Stimulated activated CD4-positive, alpha-beta T cell treated with anti-CD3 and anti-CD28 coated beads, Interleukin-2, amount 100 ng/mL, for 24 hours (primary cell): ENCODE measurements around the gene VAPA.

Source experiments
- DNase-seq, 2 donors: peaks; one replicate each; pipeline ENCODE4 v3.0.0-alpha.2; 2020

The VAPA gene

DNA sequence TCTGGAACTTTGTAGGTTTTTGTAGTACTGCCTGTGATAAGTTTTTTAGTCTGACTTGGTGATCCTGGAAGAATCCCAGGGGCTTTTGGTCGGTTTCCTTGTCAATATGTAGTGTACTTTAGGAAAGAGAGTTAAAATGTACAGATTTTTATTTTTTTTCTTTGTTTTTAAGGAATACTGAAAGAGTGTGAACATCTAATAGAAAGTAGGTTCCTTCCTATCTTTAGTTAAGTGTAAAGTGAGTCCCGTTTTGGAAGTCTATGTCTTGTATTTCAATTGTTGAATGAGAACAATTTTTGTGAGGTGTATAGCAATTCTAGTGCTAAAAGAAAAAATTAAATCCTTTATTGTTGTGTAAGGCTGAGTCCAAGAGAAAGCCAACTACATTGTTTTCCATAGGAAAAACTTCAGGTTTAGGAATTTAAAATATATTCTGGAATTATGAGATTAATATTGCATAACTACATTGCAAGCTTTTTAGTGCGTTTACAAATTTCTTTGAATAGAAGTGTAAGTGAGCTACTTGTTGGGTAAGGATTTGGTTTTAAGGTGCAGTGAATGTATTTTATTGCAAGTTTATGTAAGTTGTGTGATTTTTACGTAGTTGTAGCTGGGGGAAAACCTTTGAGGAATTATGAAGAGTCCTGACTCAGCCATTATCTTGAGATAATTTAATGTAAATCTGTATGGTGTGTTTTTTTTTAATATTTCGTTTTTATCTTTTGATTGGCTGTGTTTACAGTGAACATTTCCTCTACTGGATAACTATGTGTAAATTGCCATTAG, 1.7 kb downstream of the VAPA start:
- no peak for DNase-seq

DNA sequence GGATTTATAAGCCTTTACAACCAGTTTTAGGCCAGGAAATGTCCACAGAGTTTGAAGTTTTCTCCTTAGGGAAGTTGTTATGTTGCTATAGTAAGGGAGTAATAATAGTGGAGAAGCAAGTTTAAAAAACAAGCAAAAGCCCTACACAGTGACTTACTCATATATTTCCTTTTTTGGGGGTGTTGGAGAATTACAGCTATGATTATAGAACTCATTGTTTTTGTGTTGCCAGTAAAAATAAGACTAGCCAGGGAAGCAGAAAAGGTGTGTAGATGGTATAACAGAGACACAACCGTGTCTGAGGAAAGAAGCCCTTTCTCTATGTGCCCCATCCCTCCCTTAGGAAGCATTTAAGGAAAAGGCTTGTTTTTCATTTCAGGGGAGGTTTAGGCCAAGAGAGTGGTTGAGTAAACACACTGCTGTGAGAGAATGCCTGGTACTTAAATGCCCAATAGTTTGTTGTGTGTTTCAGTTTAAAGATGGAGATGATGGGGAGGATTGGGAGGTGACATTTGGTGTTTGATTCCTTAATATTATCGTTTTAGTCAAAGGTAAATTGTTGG, 2.3 kb downstream of the VAPA start:
- DNase-seq = no peak

GRCh38 chr18:9916808-9917207, 3.0 kb downstream of the VAPA start:
- no peak for DNase-seq

GRCh38 chr18:9918016-9918680, 4.3 kb downstream of the VAPA start:
- DNase-seq = no peak

- no peak for DNase-seq
These were observed 5.9 kb downstream of the VAPA start for GRCh38 chr18:9919564-9920232.

DNA sequence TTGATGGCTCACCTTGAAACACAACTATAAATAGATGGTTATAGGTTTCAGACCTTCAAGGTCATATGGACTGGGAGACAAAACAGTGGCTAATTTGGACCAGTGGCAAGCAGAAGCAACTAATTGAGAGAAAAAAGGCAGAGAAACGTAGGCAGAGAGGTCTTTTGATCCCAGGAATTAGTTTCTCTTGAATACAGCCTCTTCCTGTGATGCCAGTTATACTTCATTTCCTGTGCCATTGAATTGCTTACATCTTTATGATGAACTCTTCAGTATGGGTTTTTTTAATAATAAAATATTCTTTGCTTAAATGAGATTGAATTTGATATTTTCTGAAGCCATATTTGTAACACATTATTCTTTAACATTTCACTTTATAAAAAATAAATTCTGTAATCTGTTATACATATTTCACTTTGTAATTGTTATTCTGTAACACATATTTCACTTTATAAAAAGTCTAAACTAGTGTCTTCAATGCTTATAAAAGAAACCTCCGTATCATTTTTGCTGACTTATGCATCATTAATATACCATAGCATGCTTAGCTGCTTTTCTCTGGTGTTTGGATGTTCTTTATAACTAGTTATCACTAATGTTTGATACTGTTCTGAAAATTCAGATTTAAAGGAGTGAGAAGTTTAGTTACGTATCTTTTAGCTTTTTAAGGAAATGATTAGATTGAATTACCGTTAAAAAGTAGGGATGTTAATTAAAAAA, 8.9 kb downstream of the VAPA start:
- DNase-seq = no peak

- DNase-seq = no peak
These were observed 10.6 kb downstream of the VAPA start for GRCh38 chr18:9924371-9924943.

GRCh38 chr18:9925369-9925768, 11.6 kb downstream of the VAPA start:
- no peak for DNase-seq

DNA sequence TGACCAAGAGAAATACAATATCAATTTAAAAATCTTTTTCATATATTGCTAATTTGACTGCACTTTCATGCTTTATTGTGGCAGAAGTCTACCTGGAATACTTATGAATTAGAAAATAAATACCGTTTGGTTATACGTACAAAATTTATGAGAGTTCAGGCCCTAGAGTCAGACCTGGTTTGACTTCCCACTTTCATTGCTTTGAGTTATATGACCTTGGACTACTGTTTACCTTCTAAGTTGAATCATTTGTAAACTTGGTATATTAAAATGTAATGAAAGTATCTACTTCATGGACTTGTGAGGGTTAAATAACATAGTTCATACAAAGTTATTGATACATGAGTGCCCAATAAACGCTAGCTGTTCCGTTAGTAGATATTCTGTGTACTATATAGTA, 12.0 kb downstream of the VAPA start:
- DNase-seq = no peak

DNA sequence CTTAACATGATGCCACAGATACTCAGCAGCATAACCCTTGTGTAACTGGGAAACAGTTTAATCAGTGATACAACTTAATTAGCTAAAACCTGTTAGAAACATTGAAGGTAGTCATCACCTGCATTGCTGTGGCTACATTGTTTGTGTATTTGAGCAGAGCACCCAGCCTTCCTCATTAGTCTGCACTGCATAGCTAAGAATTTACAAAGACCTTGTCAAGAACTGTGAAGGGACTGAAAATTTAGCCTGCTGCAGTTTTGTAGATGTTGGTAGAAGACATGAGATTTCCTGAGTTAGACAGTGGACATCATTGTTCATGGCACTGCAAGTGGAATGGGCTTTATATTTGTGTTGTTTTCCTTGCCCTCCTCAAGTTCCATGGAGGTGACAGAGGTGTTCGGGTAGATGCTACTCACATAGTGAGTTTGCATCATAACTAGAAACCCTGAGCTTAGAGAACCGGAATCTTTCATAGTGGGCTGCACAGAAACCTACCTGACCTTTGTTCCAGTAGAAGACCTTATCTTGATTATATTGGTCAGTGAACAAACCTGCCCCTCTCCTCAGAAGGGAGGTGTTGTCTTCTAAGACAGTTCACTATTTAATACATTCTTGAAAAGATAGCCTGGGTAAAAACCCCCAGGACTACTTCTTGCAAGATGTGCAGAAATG, 12.5 kb downstream of the VAPA start:
- DNase-seq = no peak

DNA sequence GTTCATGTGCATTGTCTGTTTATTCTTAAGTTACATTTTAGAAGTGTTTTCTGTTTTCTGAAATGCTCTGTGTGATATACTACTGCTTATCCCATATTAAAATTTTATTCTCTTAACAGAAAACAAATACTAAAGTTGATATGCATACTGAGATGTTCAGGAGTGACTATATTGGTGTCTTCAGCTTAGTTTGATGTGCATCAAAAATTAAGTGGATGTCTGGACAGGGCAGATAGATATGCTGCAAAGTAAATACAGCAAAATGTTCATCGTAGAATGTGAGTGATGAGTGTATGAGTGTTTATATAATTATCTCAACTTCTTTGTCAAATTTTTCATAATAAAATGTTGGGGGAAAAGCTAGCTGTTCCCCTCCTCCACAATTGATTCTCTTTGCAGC, 13.2 kb downstream of the VAPA start:
- DNase-seq = no peak

GRCh38 chr18:9927392-9928063, 13.7 kb downstream of the VAPA start:
- no peak for DNase-seq

DNA sequence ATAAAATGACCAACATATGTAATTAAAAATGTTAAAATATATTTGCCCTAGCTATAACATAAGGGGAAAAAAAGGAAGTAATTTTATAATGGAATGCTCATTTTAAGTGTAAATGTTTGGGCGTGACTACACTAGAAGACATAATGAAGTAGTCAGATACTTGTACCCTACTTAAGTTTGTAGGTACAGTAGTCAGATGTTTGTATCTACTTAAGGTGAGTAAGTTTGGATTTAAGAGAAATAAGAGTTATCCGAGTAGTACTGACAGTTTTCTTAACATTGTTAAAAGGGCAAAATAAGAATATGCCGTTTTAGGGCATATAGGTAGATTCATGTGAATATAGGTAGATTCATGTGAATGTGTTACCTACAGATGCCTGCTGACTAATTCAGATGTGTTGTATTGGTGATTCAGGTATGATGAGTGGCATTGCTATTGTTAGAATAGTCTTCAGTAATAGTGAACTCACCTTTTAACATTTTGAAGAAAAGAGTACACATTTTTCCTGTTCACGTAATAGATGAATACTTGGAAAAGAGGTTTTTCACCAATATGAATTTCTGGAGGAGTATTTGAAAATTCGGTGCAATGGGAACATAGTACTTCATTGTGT, 14.9 kb downstream of the VAPA start:
- no peak for DNase-seq

DNA sequence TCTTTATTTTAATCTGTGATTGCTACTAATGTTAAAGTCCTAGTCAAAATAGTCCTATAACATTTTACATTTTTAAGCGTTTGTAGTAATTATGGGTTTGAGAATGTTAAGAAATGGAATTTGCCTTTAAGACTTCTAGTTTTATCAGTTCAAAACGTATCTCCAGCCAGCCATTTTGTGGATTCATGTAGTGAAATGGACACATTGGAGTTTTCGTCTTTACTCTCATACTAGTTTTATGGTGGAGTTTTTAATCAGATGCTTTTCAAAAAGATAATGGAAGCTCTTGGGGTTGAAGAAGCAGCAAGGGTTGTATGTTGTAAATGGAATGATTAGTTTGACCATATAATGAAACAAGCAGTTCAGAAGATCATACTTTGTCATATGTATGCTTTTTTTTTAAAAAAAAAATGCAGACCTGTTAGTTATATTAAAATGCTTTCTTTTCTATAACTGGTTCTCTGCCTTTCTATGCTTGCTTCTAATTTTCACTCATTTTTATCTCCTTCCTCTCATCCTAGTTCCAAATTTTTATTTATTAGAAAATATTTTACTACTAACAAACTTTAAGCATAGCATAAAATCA, 16.6 kb downstream of the VAPA start:
- no peak for DNase-seq

- no peak for DNase-seq
These were observed 17.3 kb downstream of the VAPA start for GRCh38 chr18:9931146-9931545.

- no peak for DNase-seq
These were observed 17.9 kb downstream of the VAPA start for GRCh38 chr18:9931678-9932077.

DNA sequence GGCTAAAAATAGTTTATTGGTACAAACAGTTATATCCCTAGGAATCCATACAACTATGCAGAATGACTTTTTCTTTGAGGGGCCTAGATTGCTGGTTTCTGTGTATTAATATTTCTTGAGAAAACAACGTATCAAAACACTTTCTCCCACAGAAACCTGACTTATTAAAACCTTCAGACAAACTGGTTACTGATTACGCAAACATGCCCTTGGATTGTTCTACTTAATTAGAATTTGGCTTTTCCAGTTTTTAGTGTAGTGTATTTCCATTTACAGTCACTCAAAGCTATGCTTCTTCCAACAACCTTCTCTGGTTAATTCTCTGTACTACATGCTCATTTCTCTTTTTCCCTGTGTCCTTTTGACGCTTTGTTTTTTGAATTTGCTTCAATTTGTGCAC, 20.0 kb downstream of the VAPA start:
- DNase-seq = no peak

DNA sequence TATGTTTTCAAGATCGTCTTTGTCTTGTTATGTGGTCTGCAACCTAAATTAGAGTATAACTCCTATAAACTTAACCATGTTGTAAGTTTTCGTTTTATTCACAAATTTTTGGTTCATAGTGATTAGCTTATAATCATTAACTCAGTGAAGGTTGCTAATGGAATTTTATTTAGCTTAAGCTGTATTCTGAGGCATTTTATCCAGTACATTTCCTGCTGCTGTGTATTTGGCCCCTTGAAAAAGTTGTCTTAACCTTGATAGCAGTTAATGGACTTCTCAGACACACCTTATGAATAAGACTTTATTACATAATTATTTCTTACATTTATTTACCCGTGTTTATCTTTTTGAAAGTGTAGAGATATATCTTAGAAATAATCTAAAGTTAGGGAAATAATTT, 20.5 kb downstream of the VAPA start:
- no peak for DNase-seq

DNA sequence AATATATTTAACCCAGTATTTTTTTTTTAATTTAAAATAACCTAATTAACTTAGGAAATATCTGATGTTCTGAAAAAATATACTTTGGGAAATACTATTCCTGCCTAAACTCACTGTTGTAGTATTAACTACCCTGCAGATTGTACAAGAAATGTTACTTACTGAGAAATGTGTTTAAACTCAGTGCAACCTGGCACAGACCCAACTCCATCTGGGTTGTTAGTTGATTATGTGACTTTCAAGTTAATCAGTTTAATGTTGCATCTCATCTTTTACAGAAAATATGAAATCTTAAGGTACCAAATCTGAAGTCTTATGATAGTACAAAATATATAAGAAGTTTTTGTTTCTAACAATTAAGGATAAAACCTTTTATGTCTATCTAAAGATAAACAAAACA, 27.3 kb downstream of the VAPA start:
- DNase-seq = no peak

DNA sequence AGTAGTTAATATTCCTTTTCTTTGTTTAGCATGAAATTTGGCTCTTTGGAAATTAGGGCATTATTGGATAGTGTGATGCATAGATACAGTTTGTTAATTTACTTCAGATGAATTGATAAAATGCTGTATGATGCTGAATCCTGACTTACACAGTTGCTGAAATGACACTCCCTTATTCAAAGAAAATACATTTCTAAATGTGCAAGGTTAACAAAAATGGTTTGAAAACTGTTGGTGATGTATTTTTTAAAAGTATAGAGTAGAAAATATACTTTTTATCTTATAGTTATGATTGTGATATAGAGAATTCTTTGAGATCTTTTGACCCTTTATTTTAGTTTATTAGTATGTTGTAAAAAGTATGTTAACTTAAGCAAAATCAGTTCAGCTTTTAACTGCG, 27.8 kb downstream of the VAPA start:
- no peak for DNase-seq

- no peak for DNase-seq
These were observed 29.5 kb downstream of the VAPA start for GRCh38 chr18:9943311-9943710.
